Limb (tissue), 2 donors: ENCODE measurements around the gene TSHR.
"Not testable (repeated sequence)": the region's sequence is repeated elsewhere in the genome, so short reads cannot be mapped to it uniquely, and the experiment has no call there.

ENCODE experiments used
- DNase-seq, 2 donors: peaks; one replicate each; pipeline ENCODE4 v3.0.0-alpha.2; 2016; ENCODE audit errors: extremely low spot score in 2 of 2

TSHR gene

DNA sequence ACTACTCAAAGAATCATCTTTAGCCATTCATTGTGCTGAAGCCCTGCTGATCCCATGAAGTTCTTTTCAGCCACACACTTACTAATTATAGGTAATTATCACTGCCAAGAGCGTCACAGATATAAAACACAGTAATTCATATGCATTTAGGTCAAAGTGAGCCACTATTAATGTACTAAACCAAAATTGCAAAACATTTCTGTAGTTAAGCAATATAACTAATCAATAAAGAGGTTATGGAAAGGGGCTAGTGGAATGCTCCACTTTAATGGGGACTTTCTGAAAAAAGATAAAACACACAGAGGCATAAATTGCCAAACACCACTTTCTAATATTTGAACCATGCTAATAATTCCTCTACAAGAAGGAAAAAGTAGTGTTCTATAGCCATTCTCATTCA lies 7.1 kb upstream of the TSHR start:
- DNase-seq = no peak

DNA sequence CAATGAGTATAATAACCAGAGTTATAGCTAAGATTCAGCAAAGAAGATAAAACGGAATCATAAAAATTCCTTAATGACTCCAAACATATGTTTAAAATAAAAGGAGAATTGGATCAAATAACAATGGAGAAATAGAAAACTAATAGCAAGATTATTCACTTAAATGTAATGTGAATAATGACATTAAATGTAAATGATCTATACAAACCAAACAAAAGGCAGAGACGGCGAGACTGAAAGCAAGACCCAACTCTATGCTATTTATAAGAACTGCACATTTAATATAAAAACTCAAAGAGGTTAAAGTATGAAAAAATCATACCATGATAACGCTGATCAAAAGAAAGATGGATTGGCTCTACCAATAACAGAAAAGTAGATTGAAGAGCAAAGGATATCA lies 3.9 kb upstream of the TSHR start:
- DNase-seq = no peak

DNA sequence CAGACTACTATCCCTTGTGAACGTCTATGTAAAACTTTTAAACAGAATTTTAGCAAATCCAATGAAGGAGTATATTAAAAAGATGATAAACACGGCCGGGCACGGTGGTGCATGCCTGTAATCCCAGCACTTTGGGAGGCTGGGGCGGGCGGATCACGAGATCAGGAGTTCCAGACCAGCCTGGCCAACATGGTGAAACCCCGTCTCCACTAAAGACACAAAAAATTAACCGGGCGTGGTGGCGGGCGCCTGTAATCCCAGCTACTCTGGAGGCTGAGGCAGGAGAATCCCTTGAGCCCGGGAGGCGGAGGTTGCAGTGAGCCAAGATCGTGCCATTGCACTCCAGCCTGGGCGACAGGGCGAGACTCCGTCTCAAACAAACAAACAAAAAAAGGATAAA lies 2.2 kb upstream of the TSHR start:
- not testable (repeated sequence) for DNase-seq

DNA sequence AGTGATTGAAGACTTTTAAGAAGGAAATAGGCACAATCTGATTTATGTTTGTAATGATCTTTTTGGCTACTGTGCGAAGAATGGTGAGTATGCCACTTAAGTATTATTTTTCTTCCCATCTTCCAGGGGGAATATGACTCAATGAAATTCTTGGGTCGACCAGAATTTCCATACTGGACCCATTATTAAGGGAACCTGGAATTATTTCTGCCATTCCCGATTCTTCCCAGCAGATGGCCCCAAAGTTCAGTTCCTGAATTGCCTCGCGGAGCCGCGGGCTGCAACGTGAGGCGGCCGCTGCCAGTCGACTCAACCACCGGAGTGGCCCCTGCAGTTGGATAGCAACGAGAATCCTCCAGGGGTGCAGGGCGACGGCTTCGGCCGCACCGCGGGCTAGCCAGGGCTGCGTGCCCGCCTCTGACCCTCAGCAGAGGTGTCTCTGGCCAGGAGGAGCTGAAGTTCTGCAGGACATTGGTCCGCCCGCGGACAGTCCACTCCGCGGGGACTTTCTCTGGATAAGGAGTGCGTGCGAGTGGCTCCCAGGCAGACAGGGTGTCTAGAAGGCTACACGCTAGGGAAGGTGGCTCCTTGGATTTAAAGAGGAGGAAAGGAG lies 628 bp upstream of the TSHR start:
- DNase-seq = peak; percentile 70 to 85

DNA sequence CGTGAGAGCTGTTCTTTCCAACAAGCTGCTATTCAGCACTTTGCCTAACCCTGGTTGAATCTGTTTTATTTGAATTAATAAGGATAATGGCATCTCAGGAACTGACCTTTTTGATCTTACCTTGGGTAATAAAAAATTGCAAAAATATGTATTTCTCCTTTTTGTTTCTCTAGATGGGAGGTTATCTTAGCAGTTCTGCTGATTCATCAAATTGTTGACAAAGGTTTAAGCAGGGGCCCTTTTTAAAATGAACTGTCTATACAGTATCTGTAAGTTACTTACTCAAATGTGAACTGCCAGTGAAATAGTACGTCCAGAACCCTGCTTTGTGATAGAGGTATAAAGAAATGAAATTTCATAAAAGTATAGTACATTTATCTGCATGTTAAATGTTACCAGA lies 681 bp downstream of the TSHR start:
- no peak for DNase-seq

DNA sequence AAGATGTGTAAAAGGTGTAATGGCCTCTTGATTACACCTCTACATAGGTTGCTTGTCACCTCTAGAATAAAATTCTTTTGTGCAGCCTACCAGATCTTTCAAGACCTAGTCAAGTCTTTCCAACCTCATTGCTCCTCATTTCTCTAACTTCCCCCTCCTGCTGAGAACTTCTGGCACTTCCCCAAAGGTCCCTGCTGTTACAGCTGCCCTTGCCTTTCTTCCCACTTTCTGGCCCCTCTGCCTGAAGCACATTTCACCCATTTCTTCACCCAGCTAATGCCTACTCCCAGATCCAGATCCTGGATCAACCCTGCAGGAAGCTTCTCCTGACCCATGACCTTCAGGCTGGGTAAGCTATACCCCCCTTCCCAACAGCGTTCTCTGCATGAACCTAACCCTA lies 1.5 kb downstream of the TSHR start:
- no peak for DNase-seq

DNA sequence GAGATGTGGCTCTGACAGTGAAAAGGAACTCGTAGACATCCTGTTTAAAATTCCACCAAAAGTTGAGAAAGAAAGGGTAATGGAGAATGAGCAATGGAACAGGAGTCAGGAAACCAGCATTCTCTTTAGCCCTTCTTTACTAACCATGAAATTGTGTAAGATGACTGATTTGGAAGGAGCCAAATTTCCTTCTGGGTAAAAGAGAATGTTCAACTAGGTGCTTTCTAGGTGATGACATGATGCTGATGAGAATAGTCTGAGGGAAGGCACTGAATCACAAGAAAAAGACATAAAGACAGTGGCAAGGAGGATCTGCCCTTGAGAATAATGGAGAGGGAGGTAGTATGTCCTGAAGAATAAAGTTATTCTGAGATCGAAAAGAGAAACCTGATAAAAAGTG lies 2.2 kb downstream of the TSHR start:
- DNase-seq = no peak

DNA sequence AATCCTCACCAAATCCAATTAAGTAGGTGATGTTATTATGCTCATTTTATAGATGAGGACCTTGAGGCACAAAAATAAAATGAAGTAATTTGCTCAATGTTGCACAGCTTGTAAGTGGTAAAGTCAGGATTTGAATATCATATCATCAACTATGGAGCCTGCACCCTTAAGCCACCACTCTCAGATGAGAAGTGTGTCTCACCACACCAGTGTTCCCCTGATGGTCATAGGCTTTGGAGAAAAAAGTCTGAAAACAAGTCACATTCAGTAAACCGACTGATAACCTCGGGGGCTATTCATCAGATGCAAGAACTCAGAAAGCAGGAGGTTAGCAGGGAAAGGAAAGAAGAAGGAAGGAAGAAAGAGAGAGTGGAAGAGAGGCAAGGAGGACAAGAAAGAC lies 2.8 kb downstream of the TSHR start:
- DNase-seq = no peak

DNA sequence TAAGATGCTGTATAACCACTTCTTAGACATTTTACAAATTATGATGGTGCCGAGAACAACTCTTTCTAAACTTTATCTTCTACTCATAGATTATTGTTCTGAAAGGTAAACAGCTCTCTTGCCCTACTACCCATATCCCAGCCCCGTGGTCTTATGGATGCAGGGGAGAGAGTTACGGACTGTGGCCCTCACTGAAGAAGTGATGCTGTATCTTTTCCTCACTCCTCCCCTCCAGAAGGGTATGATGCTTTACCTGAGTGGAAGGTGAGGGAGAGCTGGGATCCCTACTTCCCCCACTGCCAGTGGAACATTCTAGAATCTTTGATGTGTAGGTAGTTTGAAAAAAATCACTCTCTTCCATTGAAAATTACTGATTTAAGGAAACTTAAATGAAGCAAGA lies 3.5 kb downstream of the TSHR start:
- no peak for DNase-seq

DNA sequence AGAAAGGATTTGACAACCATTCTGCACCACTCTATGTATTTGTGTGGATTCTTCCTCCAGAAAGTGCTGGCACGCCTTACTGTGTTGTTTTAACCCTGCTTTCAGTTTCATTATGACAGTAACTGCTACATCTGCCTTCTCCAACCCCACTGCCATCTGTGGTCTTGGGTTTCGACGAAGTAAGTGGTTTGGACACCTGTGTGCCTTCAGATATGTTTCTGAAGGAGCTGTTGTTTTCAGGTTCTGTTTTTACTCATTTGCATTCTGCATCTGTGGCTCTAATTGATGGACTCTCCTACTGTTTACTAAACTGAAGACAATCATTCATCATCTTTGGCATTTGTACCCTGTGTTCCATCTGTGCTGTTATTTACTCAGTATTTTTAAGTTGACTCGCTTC lies 4.1 kb downstream of the TSHR start:
- no peak for DNase-seq

DNA sequence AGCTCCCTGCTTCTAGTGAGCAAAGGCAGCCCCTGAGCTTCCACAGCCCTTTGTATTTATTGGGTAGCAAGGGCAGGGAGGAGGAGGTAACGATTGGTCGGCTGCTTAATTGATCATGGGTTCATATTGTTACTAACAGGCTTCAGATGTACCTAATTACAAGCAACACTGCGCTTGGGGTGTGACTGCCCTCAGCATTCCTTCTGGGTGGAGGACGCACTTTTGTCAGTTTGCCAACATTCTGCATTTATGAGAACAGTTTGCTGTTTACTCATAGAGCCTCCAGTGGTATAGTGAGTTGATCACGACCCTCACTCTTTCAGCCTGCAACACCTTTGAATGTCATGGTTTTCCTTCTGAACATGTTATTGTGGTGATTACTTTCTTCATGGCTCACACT lies 9.6 kb downstream of the TSHR start:
- DNase-seq = no peak

DNA sequence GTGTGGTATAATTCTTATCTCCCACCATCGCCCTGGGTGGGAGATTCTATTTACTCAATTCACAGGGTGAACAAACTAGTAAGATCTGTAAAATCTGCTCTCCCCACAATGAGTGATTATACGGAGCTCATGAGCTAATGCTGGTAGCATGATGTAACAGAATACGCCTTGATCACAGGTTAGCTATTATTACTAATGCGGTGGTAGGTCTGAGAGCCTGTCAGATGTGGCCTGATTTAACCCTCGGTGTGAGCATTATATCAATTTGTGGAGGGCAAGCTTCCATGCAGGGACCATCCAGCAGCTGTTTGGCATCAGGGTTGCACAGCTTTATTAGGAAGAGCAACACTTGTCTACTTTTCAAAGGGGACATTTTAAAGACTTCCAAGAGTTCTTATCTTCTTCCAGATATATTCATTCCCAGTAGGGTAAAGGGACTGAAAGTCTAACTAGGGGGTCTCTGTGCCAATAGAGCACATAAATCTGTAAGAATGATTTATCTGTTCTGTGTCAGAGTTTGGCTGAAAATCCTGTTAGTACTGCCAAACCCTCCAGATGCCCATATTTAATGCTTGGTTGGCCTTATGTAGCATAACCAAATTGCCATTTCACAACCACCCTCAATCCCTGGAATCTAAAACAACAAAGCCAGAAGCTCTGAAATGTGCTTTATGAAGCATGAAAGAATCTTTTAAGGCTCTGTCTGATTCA lies 18.7 kb downstream of the TSHR start:
- peak in 1 of 2 donors; percentile 58 for DNase-seq

DNA sequence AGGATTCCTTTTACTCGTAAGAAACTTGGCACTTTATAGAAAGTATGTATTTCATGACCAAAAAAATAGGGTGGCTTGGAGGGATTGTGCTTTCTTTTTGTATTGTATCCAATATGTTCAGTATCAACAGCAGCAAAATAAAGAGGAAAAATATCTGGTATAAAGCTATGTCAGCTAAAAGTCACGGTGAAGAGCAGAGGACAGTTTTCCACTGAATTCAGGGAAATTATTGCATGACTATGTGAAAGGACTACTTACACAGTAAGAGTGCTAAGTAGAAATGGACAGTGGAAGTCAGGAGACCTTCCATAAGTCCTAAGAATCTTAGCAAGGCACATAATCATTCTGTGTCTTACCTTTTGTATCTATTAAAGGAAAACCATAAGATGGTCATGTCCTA lies 19.3 kb downstream of the TSHR start:
- peak in 1 of 2 donors; percentile 8 for DNase-seq

DNA sequence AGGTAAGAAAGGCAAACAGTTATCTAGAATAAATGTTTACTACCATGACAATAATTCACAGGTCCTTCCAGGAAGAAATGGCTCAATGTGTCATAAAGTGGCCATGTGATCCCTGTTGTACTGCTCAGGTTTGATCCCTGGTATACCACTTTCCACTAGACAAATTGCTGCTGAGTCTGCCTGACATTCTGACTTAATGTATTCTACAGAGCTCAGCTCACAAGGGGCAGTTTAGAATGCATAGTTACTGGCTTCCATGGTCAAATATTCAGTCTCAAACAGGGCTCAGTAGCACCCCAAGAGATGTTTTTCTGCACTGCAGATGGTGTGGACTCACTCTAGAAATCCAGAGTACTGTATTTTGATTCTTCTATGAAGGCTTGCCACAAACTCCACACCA lies 21.8 kb downstream of the TSHR start:
- DNase-seq = no peak

DNA sequence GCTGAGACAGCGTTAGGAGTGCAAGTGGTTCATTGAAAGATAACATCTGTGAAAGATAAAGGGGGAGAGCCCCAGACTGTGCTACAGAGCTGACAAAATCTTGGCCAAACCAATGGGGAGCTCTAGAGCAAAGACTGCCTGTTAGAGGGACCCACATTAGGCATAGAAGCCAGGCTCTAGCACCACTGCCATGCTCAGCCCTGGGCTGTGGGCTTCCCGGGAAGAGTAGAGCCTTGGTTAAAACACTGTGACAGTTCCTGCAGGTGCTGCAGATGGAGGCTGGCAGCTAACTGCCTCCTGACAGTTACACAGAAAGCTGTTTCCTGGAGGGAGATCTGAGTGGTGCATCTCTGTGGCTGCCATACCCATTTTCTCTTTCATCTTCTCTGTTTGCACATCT lies 23.0 kb downstream of the TSHR start:
- DNase-seq = no peak

DNA sequence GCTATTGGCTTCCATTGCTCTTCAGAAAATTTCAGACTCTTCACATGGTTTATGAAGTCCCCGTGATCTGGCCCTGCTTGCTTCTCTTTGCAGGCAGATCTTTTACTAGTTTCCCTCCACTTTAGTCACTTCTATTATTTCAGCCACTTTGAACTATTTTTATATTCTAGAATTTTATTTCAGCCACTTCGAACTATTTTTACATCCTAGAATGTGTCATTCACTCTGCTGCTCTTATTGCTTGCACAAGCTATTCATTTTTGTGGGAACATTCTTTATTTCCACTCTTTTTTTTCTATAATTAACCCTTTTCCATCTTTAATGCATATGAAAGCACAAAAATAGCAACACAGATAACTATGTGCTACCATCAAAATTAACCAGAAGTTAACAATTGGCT lies 24.5 kb downstream of the TSHR start:
- no peak for DNase-seq

DNA sequence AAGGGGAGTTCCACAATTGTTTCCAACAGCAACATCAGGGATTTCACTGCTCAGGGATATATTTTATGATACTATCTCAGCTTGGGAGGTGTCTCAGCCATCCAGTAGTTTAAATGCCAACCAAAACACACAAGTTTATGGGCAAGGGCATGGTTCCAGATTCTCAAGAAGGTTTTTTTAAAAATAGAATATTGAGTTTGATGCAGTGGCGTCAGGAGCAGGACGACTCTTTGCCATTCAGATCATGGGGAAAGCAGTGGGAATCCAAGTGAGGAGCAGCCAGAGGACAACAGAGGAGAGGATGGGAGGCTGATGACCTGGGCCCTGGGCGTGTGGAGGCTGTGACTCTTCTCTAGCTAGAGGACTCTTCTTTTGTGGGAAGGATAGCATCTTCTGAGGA lies 25.7 kb downstream of the TSHR start:
- DNase-seq = no peak

DNA sequence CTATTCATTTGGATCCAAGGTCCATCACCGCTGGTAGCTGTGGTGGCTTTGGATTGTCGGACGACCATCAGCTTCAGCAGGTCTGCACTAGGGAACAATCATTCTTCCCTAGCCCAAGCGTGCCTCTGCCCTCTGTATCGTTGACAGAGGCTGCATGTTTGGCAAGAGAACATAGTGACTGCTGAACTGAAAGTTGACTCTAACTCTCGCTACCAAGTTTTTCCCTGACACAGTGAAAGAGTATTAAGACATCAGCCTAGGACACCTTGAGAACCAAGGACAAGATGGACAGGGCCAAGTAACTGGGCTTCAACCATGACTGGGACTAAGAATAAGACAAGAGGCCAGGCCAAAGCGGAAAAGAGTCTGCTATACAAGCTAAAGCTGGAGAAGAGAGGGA lies 26.3 kb downstream of the TSHR start:
- DNase-seq = no peak

DNA sequence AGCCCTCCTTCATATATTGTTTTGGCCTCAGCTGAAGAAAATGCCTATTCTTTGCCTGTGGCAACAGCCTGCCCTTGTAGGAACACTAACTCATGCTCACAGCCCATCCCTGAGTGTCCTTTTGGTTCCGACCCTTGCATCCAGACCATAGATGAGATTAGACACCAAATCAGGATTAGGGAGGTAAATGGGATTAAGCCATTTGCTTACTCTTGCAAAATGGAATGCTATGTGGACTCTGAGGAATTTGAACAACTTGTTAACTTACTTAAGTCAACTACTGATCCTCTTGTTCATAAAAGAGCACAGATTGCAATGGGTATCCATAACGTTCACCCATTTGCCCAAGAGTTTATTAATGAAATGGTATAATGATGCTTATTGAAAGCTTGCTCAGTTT lies 27.3 kb downstream of the TSHR start:
- DNase-seq = no peak

DNA sequence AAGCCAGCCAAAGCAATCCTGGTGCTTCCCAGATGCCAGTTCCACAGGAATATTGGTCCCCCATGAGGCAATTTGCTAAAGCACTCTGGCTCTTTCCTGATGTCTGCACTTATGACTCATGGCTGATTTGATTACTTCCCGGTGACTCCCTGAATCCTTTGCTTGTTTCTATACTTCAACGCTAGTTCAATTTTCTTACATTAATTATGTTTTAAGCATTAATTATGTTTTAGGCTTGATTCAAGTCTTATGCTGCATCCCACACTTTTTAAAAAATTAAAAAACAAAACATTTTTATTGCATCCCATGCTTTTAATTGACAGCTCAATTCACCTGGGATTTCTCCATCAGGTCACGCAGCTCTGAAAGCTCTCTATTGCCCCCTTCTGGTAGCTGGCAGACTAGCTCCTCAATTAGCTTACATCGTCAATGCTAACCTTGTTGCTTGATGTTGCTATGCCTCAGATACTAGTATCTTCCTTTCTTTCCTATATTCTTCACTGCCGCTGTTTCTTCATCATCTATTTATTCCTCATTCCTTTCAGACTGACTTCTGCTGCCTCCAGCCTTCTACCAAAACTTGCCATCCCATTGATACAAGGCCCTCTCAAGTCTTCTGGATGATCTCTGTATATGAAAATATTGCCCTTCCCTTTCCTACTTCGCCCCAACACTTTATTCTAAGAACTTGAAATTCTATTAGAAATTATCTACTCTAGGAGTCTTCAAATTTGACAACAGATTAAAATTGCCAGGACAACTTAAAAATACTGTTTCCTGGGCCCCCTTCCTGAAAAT lies 32.0 kb downstream of the TSHR start:
- peak; percentile 51 to 79 for DNase-seq

DNA sequence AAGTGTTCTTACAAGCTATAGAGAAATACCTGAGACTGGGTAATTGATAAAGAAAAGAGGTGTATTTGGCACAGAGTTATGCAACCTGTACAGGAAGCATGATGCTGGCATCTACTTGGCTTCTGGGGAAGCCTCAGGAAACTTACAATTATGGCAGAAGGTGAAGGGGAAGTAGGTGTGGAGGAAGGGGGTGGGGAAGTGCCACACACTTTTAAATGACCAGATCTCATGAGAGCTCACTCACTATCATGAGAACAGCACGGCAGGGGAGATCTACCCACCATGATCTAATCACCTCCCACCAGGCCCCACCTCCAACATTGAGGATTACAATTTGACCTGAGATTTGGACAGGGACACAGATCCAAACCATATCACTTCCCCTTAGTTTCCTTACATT lies 32.8 kb downstream of the TSHR start:
- no peak for DNase-seq

DNA sequence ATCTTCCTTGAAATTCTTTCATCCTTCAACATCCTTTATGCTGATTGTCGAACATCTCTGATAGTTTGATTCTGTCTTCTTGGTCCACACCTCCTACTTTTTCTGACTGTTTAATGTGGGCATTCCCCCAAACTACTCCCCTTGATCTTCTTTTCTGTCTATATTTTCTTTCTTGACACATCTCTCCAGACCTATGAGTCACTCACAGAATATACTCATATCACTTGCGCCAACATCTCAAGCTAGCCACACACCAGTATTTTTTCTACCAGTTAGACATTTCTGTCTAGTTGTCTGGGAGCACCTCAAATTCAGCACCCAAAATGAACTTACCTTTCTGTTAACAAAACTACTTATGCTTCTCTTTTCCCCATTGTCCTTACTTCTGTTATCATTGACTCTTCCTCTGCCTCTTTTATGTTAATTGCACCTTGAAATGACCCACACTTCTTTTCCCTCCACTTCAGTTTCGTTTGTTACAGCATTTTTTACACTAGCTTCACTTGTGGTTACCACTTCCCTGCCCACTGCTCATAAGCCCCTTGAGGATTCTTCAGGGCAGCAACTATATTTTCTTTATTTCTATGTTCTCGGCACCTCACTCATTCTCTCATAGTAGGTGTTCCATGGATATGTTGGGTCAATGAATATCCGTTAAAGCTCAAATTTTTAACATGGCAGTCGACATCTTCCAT lies 33.5 kb downstream of the TSHR start:
- no peak for DNase-seq
